ENCODE data around the gene TMA7B.

- TF ChIP-seq CTCF (IDR thresholded peaks at IDR 0.05) (no peak), POLR2A (IDR thresholded peaks at IDR 0.05) (no peak)
Observed at GRCh38 chr22:40000171-40000570, 40.0 kb downstream of the TMA7B start.

Measured in esophagus squamous epithelium (tissue), 4 donors.